ENCODE results near the gene AIF1L.

DNA sequence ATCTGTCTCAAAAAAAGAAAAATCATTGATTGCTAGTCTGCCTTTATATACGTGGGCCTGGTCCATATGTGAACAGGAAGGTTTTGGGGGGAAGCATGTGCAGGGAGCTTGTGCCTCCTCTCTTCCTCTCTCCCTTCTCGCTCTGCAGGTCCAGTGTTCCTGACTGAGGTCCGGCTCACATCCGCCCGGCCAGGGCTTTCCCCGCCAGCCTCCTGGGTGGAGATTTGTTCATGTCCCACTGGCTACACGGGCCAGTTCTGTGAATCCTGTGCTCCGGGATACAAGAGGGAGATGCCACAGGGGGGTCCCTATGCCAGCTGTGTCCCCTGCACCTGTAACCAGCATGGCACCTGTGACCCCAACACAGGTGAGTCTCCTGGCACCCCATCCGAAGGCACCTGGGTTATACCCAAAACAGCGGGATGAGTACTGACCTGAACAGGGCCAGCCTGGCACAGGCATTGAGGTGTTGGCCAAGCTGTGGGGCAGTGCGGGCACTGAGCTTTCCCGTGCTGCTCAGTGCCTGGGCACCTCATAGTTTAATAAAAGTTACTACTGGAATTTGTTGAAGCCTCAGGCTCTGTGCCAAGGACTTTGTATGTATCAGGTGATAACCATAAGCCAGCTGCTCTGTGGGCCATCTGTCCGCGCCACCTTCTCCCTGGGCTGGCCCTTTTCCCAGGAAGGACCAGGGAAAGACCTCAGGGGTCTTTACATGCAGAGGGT is 39.4 kb upstream of the AIF1L start:
- TF ChIP-seq, protein P1, sequence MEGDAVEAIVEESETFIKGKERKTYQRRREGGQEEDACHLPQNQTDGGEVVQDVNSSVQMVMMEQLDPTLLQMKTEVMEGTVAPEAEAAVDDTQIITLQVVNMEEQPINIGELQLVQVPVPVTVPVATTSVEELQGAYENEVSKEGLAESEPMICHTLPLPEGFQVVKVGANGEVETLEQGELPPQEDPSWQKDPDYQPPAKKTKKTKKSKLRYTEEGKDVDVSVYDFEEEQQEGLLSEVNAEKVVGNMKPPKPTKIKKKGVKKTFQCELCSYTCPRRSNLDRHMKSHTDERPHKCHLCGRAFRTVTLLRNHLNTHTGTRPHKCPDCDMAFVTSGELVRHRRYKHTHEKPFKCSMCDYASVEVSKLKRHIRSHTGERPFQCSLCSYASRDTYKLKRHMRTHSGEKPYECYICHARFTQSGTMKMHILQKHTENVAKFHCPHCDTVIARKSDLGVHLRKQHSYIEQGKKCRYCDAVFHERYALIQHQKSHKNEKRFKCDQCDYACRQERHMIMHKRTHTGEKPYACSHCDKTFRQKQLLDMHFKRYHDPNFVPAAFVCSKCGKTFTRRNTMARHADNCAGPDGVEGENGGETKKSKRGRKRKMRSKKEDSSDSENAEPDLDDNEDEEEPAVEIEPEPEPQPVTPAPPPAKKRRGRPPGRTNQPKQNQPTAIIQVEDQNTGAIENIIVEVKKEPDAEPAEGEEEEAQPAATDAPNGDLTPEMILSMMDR (IDR thresholded peaks at IDR 0.05), result no peak
- TF ChIP-seq POLR2AphosphoS5 (IDR thresholded peaks at IDR 0.05; ENCODE audit: low read depth, low read length) (no peak), TCF7L2 (IDR thresholded peaks at IDR 0.05; ENCODE audit: low read depth, low read length) (no peak)
- TF ChIP-seq, protein P2, sequence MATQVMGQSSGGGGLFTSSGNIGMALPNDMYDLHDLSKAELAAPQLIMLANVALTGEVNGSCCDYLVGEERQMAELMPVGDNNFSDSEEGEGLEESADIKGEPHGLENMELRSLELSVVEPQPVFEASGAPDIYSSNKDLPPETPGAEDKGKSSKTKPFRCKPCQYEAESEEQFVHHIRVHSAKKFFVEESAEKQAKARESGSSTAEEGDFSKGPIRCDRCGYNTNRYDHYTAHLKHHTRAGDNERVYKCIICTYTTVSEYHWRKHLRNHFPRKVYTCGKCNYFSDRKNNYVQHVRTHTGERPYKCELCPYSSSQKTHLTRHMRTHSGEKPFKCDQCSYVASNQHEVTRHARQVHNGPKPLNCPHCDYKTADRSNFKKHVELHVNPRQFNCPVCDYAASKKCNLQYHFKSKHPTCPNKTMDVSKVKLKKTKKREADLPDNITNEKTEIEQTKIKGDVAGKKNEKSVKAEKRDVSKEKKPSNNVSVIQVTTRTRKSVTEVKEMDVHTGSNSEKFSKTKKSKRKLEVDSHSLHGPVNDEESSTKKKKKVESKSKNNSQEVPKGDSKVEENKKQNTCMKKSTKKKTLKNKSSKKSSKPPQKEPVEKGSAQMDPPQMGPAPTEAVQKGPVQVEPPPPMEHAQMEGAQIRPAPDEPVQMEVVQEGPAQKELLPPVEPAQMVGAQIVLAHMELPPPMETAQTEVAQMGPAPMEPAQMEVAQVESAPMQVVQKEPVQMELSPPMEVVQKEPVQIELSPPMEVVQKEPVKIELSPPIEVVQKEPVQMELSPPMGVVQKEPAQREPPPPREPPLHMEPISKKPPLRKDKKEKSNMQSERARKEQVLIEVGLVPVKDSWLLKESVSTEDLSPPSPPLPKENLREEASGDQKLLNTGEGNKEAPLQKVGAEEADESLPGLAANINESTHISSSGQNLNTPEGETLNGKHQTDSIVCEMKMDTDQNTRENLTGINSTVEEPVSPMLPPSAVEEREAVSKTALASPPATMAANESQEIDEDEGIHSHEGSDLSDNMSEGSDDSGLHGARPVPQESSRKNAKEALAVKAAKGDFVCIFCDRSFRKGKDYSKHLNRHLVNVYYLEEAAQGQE (IDR thresholded peaks at IDR 0.05; ENCODE audit: insufficient read depth in 1 of 2, low read depth in 2 of 2, low read length in 1 of 2), result no peak

Measured in Panc1 (cell line).